Measurements from ENCODE around the gene ZSWIM3. TPM values are rescaled to one million over a fixed set of nuclear protein-coding genes. Genes with fewer than 3 reads are reported as not detected.

The ZSWIM3 gene
- total and polyA plus RNA-seq, 2 of the 13 experiments (the other 11 are each of a cell fraction or from before 2014, with no cell fraction given) = 5.2 to 5.8 TPM

DNA sequence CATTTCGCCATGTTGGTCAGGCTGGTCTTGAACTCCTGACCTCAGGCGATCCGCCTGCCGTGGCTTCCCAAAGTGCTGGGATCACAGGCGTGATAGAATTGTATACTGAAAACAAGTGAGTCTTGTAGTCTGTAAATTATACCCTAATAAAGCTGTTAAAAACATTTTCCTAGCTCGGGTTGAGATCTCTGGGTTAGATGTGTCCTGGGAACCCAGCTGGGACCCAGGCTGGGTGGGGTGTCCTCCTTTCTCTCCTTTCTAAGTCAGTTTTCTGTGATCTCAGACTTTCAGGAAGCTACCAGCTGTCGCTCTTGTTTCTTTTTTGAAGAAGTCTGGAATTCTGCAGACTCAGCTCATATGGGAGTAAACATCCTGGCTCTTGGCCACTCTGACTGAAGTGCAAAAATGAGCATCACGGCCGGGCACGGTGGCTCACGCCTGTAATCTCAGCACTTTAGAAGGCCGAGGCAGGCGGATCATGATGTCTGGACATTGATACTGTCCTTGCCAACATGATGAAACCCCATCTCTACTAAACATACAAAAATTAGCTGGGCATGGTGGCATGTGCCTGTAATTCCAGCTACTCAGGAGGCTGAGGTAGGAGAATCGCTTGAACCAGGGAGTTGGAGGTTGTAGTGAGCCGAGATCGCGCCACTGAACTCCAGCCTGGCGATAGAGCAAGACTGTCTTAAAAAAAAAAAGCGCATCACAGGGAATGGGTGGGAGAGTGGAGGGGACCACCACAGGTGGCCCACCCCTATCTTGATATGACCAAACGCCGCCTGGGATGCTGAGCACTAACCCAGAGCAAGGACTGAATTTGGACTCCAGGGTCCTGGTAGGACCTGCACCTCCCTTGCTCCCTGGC lies 67.2 kb downstream of the ZSWIM3 start (continued):
- TF ChIP-seq RBM22 (optimal IDR thresholded peaks at IDR 0.05; ENCODE audit: low read length) (no peak), NONO (IDR thresholded peaks at IDR 0.05) (no peak), NONO (CRISPR knock-in tag; conservative IDR thresholded peaks at IDR 0.05) (no peak), FLYWCH1 (CRISPR knock-in tag; IDR thresholded peaks at IDR 0.05) (no peak), KDM2A (CRISPR knock-in tag; IDR thresholded peaks at IDR 0.05; ENCODE audit: borderline replicate concordance, low read depth) (peak; percentile 14; the same call in 1 of the 2 replicates), MEIS2 (CRISPR knock-in tag; IDR thresholded peaks at IDR 0.05) (no peak), ZBTB21 (CRISPR knock-in tag; IDR thresholded peaks at IDR 0.05) (no peak), ZNF546 (CRISPR knock-in tag; conservative IDR thresholded peaks at IDR 0.05) (no peak; the same call in 1 of the 2 replicates), ZNF644 (CRISPR knock-in tag; IDR thresholded peaks at IDR 0.05; ENCODE audit: low read depth) (no peak), ZNF850 (CRISPR knock-in tag; conservative IDR thresholded peaks at IDR 0.05) (no peak), MED1 (CRISPR knock-in tag; IDR thresholded peaks at IDR 0.05) (no peak), ZNF790 (CRISPR knock-in tag; IDR thresholded peaks at IDR 0.05; ENCODE audit: borderline replicate concordance) (no peak), GABPB1 (CRISPR knock-in tag; IDR thresholded peaks at IDR 0.05) (no peak), FOXO1 (CRISPR knock-in tag; IDR thresholded peaks at IDR 0.05) (peak; percentile 64; the same call in 1 of the 2 replicates), ZNF451 (CRISPR knock-in tag; IDR thresholded peaks at IDR 0.05) (0 out of 2 replicates have a peak, but pooled peaks have one; percentile 47), GZF1 (CRISPR knock-in tag; IDR thresholded peaks at IDR 0.05) (no peak), ZNF891 (CRISPR knock-in tag; IDR thresholded peaks at IDR 0.05) (peak; percentile 71; the same call in 1 of the 2 replicates), MAFF (IDR thresholded peaks at IDR 0.05; ENCODE audit: low read depth, low read length) (peak; percentile 99), SALL1 (CRISPR knock-in tag; IDR thresholded peaks at IDR 0.05) (peak; percentile 67), RARA (CRISPR knock-in tag; IDR thresholded peaks at IDR 0.05) (peak; percentile 72), POGK (CRISPR knock-in tag; conservative IDR thresholded peaks at IDR 0.05) (no peak), ZNF713 (CRISPR knock-in tag; IDR thresholded peaks at IDR 0.05) (no peak)
- TF ChIP-seq, protein P1, sequence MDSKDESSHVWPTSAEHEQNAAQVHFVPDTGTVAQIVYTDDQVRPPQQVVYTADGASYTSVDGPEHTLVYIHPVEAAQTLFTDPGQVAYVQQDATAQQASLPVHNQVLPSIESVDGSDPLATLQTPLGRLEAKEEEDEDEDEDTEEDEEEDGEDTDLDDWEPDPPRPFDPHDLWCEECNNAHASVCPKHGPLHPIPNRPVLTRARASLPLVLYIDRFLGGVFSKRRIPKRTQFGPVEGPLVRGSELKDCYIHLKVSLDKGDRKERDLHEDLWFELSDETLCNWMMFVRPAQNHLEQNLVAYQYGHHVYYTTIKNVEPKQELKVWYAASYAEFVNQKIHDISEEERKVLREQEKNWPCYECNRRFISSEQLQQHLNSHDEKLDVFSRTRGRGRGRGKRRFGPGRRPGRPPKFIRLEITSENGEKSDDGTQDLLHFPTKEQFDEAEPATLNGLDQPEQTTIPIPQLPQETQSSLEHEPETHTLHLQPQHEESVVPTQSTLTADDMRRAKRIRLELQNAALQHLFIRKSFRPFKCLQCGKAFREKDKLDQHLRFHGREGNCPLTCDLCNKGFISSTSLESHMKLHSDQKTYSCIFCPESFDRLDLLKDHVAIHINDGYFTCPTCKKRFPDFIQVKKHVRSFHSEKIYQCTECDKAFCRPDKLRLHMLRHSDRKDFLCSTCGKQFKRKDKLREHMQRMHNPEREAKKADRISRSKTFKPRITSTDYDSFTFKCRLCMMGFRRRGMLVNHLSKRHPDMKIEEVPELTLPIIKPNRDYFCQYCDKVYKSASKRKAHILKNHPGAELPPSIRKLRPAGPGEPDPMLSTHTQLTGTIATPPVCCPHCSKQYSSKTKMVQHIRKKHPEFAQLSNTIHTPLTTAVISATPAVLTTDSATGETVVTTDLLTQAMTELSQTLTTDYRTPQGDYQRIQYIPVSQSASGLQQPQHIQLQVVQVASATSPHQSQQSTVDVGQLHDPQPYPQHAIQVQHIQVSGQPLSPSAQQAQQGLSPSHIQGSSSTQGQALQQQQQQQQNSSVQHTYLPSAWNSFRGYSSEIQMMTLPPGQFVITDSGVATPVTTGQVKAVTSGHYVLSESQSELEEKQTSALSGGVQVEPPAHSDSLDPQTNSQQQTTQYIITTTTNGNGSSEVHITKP (CRISPR knock-in tag; IDR thresholded peaks at IDR 0.05; ENCODE audit: low read depth) = no peak
- TF ChIP-seq, protein P2, sequence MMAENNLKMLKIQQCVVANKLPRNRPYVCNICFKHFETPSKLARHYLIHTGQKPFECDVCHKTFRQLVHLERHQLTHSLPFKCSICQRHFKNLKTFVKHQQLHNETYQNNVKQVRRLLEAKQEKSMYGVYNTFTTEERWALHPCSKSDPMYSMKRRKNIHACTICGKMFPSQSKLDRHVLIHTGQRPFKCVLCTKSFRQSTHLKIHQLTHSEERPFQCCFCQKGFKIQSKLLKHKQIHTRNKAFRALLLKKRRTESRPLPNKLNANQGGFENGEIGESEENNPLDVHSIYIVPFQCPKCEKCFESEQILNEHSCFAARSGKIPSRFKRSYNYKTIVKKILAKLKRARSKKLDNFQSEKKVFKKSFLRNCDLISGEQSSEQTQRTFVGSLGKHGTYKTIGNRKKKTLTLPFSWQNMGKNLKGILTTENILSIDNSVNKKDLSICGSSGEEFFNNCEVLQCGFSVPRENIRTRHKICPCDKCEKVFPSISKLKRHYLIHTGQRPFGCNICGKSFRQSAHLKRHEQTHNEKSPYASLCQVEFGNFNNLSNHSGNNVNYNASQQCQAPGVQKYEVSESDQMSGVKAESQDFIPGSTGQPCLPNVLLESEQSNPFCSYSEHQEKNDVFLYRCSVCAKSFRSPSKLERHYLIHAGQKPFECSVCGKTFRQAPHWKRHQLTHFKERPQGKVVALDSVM (CRISPR knock-in tag; IDR thresholded peaks at IDR 0.05) = peak; percentile 65

Measured in HepG2 (cell line).